HG03565 (cell line): Measurements from ENCODE around the gene MAGI2.
"Not testable (repeated sequence)": the region's sequence is repeated elsewhere in the genome, so short reads cannot be mapped to it uniquely, and the experiment has no call there.

Experiments
- ATAC-seq: cut with Tn5 transposase; IDR thresholded peaks from one replicate; pipeline ENCODE4 v1.9.1; 2021; ENCODE audit warnings: mild to moderate bottlenecking, moderate library complexity; ENCODE audit not compliant: unreplicated experiment

MAGI2 gene

DNA sequence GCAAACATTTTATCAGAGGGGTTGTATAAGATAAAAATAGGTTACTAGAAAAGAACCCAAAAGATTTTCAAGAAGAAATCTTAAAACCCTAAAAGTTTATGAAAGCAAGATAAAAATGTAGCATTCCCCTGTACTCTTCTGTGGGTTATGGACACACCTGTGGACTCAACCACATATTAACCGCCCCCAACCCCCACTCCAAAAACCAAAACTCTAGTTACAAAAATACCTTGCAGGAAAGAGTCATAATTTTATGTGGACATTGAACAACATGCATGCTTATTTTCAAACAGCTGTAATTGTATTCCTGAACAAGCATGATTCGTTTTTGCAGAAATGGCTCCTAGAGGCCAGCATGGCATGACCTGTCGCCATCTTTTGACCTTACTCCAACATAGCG is 1188.0 kb downstream of the MAGI2 start:
- ATAC-seq, result no peak

DNA sequence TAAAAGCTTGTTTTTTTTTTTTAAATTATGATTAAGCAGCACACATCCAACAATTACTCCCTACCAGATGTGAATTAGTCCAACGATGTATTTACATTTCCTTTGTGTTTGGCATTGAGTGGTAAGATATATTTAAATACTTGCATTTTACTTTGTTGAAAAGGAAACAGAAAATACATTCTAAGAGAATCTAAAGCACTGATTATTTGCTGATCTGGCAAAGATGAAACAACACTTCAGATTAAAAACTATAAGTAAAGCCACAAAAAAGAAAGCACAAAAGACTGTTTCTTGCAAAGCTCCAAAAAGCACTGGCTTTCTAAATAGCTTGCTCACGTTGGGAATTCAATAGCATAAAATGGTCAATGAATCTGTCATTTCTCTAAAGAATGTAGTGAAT is 1188.4 kb downstream of the MAGI2 start:
- no peak for ATAC-seq

DNA sequence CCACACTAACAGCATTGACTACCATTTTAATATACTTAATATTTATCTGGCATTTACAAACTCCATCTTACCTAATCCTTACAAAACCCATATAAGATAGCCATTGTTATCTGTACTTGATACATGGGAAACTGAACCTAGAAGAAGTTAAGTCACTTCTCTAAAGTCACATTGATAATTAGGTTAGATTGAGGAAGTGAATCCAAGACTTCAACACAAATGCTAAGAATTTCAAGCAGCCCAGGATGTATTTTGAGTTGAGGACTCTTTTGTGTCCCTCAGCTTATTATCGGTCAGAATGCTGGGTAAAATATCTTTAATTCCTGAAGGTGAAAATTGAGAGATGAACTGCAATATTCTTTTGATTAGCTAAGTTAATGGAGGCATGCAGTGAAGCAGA is 1189.4 kb downstream of the MAGI2 start:
- no peak for ATAC-seq

DNA sequence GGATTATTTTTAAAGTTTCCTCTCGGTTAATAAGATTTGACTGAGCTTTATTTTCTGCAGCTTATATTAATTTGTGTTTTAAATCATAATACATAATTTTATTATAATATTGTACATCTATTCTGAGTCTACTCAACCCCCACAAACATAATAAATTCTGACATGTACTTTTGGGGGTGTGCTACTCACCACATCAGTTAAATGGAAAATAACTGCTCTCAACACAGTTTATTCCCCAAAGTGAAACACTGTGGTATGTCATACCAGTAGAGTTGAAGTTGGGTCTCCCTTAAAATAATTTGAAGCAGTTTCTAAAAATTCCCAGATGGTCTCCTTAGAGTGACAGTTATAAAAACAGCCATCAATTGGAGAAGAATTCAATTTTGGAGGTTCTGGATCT is 1191.7 kb downstream of the MAGI2 start:
- ATAC-seq, result no peak

DNA sequence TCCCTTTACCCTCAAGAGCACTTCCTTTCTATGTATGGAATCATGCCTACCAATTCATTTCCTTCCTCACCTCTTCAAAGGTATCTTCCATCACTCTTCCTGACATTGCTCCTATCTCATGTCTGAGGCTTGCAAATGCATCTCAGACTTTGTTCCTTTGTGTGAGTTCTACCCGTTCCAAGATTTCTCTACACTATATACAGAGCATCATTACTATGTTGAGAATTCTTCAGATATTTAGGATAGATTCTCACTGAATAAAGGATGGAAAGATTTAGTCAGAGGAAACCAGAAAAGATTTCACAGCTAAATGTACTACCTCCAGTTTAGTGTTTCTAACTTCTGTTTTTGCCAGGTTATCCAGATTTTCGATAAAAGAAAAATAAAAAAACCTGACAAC is 1192.2 kb downstream of the MAGI2 start:
- ATAC-seq, result no peak

DNA sequence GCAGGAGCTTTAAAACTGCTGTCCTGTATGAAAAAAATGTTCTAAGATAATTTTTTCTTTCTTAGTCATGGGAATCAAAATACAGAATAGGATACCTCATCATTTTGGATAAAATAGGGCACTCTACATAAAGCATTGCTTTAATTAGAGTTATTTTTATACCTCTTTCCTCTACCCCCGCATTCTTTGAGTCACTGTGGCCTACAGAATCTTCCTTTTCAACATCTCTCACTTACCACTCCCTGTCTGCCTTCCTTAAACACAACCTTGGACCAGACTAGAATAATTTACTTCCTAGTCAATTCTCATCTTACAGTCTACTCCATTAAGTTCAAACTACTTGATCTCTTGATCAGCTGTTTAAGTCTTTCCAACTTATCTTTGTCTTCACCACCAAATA is 1192.6 kb downstream of the MAGI2 start:
- ATAC-seq, result no peak

DNA sequence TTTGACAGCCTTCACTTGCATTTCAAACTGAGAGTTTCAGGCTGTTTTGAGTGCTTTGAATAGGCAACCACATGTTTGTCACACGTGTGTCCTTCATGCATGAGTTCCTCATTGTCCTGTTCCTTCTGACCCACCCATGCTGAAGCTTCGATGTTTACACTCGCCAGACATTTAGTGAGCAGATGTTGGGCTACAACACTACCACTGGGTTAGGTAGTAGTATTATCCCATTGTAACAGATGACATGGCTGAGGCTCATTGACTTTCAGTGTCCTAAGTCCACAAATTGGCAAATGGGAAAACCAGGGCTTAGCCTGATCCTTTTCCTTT is 1198.8 kb downstream of the MAGI2 start:
- ATAC-seq, result no peak

DNA sequence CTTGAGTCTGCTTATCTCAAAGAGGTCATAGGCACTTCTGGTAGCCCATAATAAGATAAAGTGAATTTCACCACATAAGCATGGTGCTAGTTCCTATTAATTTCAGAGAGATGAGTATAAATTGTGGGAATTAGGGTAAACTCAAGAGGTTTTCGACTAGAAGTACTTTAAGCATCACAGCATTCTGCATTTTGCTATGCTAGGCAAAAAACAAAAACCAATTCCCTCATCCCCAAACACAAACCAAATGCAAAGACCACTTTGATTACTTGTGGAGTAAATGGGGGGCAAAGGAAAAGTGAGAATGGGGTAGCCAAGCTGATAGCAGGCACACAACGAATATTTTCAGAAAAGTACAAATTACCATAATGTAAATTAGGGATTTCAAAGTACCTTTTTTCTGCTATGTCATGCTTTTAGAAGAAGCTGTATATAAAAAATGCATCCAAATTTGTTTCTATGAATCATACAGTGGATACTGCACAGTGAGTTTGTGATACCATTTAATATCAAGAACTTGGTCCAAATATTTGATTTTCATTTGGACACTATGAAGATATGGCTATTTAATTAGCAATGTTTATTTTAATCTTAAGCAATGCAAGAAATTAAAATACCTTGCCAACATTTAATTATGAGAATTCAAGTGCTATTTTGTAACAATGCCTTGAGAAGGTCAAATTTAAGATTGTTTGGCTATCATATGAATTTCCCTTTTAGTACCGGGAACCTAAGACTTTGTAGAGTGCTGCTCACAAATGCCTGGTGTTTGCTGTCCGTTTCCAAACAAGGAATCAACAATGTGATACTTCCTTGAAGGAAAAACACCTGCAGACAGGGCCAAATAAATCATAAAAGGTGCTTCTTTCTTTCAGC is 1199.4 kb downstream of the MAGI2 start:
- ATAC-seq, result no peak

DNA sequence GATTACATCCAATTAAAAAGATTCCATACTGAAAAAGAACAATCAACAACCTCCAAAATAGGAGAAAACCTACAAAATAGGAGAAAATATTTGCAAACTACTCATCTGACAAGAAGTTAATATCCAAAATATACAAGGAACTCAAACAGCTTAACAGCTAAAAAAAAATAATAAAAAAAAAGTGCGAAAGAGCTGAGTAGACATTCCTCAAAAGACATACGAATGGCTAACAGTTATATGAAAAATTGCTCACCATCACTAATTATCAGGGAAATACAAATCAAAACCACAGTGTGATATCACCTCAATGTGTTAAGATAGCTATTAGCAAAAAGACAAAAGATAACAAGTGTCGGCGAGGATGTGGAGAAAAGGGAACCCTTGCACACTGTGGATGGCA is 1204.6 kb downstream of the MAGI2 start:
- ATAC-seq, result no peak

DNA sequence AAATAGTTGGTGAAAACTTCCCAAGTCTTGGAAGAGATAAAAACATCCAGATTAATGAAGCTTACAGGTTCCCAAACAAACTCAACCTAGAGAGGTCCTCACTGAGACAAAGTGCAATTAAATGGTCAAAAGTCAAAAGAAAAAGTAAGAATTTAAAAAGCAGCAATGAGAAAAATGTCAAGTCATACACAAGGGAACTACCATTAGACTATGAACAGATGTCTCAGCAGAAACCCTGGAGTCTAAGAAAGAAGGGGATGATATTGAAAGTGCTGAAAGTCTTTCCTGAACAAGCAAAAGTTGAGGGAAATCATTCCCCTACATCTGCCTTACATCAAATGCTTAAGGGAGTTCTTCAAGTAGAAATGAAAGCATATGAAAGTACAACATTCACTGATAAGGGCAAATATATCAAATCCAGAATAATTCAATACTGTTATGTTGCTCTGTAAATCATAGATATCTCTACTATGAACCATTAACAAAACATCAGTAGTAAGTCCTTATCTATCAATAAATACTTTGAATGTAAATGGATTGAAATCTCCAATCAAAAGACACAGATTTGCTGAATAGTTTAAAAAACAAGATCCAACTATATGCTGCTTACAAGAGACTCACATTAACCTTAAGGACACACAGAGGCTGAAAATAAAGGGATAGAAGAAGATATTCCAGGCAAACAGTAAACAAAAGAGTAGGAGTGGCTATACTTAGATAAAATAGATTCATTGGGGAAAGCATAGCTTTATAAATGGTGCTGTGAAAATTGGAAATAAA is 1205.4 kb downstream of the MAGI2 start:
- no peak for ATAC-seq

DNA sequence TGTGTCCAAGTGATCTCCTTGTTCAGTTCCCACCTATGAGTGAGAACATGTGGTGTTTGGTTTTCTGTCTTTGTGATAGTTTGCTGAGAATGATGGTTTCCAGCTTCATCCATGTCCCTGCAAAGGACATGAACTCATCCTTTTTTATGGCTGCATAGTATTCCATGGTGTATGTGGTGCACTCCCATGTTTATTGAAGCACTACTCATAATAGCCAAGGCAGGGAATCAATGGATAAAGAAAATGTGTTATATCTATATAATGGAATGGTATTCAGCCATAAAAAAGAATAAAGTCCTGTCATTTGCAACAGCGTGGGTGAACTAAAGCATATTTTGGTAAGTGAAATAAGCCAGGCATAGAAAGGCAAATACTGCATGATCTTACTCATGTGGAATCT is 1213.3 kb downstream of the MAGI2 start:
- not testable (repeated sequence) for ATAC-seq

DNA sequence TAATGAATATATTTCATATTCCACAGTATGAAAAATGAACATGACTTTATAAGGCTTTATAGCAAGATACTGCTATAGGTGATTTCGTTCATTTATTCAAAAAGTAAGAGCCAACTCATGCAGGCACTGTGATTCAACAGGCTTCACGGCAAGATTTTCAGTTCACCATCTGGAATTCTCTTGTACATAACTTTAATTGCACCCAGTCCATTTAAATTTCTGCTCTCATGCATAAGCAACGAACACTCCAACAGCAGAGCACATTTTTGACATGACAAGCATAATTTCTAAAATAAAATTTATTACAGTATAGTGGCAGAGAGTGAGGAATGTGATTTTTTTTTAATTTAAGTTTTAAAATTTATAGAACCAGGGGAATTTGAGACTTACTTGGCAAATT is 1218.8 kb downstream of the MAGI2 start:
- ATAC-seq, result no peak

DNA sequence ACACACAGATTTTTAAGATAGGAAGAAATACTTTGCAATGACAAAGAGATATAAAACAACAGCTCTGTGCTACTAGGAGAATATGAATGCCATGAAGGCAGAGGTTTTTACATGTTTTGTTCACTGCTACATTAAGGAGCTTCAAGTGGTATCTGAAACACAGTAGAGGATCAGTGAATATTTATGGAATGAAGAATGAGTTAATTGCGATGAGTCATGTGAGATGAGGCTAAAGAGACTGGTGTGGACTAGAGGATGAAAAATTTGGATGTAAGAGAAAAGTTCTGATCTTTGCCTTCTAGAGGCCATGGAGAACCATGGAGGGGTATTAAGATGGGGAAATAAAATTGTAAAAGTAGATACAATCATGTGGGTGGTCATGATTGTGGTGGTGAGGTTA is 1220.7 kb downstream of the MAGI2 start:
- ATAC-seq, result no peak

DNA sequence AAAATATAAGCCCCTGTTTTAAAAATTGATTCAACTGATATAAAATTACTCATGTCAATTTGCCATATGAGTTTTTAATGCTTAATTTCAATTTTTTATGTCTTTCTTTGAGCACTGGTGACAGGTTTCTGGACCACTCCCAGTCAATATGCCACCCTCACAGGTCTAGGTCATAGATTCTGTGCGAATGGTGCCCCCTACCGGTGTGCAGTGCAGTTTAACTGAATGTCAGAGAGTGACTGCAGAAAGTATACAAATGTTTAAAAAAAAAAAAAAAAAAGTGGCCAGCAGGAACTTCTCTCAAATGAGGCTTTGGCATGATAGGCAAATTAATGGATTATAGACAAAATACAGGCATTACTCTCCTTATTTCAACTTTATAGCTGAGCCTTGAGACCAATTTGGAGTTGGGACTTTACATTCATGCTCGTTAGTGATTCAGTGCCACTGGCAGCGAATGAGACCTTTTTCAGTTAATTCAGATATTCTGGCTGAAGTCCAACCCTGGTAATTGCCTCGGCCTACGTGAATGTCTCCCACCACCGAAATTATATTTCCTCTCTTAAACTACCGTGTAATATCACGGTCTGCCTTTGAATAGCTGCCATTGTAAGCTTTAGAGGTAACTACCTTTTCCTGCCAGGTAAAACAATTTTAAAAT is 1227.3 kb downstream of the MAGI2 start:
- ATAC-seq, result no peak

DNA sequence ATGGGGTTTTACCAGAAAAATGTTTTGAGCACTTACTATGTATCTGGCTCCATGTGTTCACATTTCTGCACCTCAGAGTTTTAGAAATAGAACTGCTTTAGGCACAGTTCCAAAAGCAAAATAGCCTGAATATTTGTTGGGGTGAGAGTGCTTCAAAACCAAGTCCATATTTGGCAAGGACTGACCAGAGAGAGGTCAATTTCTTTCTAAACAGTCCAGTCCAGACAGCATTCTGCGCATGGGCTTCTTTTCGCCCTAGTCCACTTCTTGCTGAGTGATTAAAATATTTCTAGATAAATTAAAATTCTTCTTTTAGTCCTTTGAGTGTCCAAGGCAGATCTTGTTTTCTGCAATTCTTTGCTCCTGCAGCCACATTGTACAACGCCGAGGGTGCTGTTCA is 1227.9 kb downstream of the MAGI2 start:
- no peak for ATAC-seq

DNA sequence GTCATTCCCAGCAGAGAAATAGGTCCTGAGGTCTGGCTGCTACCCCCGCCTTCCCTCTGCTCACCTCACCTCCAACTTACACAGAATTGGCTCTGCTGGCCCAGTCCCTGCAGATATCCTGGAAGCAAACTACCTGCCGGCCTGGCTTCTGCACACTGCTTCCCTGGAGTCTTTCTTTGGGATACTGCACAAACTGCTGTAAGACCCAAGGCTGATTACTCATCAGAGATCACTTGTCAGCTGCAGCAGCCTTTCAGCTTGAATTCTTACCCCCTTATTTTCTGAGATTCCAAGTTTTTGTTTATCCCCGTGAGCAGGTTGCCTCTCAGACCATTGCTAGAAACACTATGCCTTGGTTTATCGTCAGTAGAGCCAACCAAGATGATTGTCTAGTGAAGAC is 1228.5 kb downstream of the MAGI2 start:
- no peak for ATAC-seq

DNA sequence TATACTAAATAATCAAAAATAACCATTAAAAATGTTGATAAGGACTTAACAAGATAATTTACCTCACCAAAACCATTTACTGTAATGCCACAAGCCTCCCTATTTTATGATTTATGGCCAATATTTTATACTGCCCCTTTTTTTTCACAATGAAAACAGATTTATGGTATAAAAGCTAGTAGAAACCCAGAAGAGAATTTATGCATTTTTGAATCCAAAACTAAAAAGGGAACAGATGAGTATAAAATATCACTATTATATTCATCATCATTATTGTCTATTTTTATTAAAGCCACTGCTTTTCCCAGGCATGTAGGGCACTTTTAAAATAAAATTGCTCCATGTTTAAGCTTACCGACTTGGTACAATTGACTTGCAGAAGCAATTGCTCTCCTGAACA is 1229.9 kb downstream of the MAGI2 start:
- no peak for ATAC-seq

DNA sequence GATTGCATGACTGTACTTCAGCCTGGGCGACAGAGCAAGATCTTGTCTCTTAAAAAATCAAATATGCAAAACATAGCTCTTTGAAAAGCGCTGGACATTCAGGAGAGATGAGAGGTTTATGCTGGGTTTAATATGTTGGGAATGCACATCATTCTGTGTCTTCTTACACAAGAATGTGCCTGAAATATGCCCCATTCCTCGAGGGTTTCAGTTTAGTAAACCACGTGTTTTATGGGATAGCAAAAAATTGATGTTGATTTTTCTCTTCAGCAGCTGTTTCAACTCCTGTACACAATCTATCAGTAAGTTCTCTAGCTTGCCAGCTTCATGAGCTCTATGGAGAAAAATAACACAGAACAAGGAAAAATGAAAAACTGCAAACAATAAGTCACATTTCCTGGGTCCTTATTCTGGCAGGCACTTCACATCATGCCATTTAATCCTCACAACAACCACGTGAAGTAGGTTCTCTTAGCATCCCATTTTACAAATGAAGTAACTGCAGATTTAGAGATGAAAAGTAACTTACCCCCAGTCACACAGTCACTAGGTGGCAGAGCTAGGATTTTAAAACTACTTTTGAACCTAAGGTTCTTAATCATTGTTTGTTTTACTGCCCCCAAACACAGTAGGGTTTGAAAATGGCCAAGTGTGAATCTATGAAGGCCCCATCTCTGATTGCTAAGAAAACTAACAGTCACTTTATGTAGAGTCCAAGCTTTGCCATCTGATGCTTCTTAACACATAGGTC is 1231.3 kb downstream of the MAGI2 start:
- no peak for ATAC-seq

DNA sequence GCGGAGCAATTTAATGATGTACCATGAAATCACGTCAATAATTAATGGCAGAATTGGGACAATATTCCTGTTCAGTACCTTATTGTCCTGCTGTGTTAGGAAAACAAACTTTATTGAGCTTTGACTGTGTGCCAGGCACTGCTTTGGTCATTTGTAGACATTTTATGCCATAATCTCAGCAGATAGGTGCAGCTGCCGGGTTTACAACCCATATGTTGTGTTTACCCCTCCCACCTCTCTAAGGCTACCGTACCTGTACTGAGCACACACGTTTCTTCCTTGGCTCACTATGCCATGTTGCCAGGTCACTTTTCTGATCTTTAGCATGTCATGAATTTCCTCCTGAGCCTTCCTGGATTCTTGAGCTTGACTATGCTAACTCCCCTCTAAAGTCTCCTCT is 1232.7 kb downstream of the MAGI2 start:
- no peak for ATAC-seq

DNA sequence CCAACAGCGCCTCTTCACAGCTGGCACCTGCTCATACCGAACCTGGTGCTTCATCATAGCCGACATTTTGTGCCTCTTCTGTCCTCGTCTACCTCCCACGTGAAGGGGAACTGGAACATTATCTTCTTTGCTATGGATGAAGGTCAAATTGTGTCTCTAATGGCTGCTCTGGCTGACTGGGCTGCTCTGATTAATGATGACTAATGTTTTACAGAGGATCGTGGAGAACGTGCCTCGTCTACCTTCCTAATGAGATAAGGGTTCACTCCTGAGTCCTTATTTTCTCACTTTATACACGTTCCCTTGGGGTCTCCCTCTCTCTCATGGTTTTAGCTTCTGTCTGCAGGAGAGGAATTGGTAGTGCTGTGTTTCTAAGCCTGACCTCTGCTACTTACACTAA is 1234.6 kb downstream of the MAGI2 start:
- ATAC-seq, result no peak

DNA sequence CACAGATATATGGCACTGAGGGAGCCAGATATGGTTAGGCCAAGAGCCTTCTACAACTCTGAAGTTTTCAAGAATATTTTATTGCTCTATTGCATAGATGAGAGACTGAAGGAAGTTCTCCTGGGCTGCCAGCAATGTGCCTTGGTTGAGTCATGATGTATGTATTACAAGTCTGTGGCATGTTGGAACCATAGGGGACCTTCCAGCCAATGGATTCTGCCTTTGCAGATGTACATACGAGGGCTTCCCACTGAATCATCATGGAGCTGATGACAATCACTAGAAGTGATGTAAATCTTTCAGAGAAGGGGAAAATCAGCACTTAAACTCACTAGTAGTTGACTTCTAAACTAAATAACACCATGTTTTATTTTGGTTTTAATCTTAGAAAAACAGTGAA is 1235.4 kb downstream of the MAGI2 start:
- ATAC-seq, result no peak
